Measurements from ENCODE around the gene VWA5B2. TPM values are rescaled to one million over a fixed set of nuclear protein-coding genes. Genes with fewer than 3 reads are reported as not detected.

Gene VWA5B2
- total RNA-seq, 1 donor from 2014 or later: not detected

- no peak for DNase-seq (ENCODE audit: low spot score)
Observed at GRCh38 chr3:184223946-184224345, 5.4 kb upstream of the VWA5B2 start.

- DNase-seq (ENCODE audit: low spot score): no peak
Observed at GRCh38 chr3:184227481-184227935, 1.9 kb upstream of the VWA5B2 start.

DNA sequence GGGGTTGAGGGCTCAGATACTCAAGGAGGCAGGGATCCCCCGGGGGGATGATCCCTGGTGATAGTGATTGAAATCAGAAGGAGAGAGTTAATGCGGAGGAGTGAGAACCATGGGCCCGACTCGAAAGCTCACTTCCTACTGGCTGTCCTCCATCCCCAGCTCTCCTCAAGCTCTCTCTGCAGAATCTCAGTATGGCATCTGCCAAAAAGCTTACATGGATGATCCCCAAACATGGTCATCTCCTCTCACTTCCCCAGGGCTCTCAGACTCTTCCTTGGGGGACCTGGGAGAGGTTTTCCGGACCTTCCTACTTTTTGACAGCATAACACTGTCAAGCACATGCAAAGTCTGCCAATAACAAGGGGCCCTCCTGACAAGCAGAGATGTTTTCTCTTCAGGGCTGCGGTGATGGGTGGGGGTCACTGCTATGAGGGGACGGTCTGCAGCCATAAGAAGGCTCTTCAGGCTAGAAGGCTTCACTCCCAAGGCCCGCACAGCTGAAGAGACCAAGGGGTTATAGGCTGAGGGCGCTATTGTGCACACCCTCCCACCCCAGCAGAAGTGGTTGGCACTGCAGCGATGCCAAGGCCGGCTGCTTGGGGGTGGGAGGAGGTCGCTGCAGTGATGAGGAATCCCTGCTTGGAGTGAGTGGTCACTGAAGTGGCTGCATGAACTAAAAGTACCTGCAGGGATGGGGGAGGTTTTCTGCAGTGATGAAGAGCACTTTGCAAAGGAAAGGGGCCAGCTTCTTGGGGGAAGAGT, 828 bp upstream of the VWA5B2 start:
- DNase-seq (ENCODE audit: low spot score): no peak

DNA sequence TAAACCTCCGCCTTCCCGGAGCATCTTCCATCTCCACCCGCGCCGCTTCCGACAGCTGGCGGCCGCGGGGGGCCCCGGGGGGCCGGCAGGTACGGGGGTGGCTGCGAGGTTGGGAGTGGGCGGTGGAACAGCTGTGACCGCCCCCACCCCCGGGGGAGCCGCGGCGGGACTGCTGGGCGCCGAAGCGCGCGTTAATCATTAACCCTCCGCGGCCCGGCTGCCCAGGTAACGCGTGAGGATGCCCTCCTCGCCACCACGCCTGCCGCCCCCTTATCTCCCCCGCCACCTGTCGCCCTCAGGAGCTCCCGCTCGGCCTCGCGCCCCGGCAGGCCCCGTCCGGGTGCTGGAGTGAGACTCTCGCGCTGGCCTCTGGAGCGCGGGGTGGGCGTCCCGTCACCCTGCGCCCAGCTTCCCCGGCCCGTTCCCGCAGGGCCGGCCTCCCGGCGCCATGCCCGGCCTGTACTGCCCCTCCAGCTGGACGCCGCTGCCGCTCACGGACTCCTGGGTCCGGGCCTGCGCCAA, 757 bp downstream of the VWA5B2 start:
- DNase-seq (ENCODE audit: low spot score): no peak

DNA sequence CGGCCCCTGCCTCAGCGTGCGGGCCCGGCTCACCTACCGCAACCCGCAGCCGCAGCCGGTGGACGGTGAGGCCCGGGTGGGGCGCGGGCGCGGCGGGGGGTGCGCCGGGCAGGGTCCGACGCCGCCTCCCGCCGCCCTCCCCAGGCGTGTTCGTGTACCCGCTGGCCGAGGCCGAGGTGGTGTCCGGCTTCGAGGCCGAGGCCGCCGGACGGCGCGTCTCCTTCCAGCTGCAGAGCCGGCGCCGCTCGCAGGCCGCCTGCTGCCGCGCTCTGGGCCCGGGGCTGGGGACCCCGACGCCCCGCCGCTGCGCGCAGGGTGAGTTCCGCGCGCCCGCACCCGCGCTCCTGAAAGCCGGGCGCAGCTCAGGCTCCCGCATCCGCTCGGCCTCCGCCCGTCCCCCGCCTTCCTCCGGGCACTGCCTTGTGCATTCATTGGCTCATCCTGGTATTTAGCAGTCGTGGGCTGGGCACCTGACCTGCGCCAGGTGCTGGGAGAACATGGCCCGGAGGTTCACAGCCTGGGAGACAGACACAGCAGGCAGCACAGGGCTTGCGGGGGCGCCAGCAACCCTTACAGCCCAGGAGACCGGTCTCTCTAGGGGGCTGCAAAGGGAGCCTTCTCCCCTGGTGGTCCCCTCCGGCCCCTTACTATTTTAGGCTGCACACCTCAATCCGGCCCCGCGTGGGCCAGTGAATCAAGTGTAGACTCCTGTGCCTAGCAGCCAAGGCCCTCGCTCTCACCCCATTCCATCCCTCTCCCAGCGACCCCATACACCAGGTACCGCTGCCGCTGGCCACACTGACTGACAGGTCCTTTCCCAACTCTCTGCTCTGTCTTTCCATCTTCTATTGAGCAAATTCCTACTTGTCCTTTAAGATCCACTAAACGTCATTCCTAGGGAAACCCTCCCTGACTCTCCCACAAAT, 1.5 kb downstream of the VWA5B2 start:
- no peak for DNase-seq (ENCODE audit: low spot score)

DNA sequence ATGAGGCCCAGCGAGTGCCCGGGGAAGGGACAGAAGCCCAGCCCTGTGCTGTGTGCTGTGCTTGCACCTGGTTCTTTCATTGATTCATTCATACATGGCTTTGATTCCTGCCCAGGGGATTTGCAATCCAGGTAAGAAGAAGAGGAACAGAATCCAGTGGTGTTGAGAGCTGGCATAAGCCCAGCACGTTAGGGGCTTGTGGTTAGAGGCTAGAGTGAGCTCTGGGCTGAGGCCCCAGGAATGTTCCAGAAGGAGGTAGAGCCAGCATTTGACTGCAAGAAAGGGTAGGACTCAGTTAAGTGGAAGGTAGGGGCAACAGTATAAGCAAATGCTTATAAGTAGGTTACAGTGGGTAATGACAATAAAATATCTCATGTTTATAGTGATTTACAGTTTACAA, 2.3 kb downstream of the VWA5B2 start:
- no peak for DNase-seq (ENCODE audit: low spot score)

DNA sequence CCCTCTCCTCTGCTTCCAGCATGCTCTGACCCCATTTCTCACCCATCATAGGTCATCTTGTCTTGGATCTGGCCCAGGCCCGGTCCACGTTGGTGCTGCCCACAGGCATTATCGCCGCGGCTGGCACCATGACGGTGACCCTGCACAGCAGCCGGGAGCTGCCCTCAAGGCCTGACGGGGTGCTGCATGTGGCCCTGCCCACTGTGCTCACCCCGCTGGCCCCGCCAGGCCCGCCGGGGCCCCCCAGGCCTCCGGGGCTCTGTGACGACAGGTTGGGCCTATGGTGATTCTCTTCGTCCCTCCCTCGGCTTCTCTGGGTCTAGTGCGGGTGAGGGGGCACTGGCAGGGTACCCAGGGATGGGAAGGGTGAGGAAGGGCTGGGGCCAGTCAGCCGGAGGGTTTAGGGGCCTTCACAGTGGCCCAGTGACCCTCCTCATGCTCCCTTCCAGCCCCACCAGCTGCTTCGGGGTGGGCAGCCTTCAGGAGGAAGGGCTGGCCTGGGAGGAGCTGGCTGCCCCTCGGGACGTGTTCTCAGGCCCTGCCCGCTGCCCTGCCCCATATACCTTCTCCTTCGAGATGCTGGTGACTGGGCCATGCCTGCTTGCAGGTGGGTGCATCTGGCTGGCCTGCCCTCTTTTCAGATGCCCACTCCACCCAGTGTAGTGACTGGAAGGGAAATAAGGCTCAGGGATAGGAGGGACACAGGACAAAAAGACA, 3.9 kb downstream of the VWA5B2 start:
- no peak for DNase-seq (ENCODE audit: low spot score)

DNA sequence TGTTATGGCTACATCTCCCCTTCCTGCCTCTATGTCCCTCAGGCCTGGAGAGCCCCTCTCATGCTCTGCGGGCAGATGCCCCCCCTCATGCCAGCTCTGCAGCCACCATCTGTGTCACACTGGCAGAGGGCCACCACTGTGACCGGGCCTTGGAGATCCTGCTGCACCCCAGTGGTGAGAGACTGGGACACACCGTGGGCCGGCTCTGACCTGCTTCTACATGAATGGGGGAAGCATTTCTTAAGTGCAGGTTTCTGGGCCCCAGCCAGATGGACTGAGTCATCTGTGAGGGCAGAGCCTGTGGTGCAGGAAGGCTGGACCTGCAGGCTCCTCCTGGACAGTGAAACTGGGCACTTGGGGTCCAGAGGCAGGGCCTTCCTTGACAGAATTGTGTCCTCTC, 4.8 kb downstream of the VWA5B2 start:
- DNase-seq (ENCODE audit: low spot score): peak; percentile 76

DNA sequence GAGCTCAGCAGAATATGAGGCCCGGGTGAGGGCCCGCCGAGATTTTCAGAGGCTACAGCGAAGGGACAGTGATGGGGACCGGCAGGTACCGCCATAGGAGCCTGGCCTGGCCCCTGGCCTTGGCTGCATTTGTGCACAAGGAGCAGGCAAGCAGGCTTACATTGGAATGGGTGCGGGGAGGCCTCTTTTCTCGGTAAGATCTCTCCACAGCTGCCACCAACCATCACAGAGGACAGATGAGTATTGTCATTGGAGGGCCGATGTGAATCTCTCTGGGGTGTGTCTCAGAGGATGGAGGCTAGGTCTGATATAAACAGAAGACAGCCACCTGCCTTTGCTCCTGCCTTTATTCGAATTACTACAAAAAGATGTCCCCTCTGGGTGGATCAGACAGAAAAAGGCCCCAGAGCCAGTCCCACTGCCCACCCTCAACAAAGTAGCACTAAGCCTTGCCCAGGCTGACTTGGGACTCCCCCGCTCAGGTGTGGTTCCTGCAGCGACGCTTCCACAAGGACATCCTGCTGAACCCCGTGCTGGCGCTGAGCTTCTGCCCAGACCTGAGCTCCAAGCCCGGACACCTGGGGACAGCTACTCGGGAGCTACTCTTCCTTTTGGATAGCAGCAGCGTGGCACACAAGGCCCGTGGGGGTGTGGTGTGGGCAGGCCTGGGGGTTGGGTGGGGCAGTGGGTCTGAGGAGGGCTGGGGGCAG, 5.4 kb downstream of the VWA5B2 start:
- no peak for DNase-seq (ENCODE audit: low spot score)

- DNase-seq (ENCODE audit: low spot score): no peak
Observed at GRCh38 chr3:184235381-184236032, 6.1 kb downstream of the VWA5B2 start.

GRCh38 chr3:184236033-184236410, 6.6 kb downstream of the VWA5B2 start:
- DNase-seq (ENCODE audit: low spot score): no peak

DNA sequence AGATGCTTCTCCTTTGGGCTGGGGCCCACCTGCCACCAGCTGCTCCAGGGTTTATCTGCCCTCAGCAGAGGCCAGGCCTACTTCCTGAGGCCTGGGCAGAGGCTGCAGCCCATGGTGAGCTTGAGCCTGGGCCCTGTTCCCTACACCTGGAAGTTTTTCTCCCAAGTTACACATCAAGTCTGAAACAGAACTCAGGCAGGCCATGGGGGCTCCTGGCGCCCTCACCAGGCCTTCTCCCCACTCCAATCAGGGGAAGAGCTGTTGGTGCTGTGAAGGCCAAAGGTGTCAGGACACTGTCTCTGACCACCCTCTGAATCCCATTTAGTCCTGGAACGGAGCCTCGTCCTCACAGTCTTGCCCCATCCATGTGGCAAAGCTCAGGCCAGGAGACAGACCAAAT, 7.3 kb downstream of the VWA5B2 start:
- DNase-seq (ENCODE audit: low spot score): no peak

DNA sequence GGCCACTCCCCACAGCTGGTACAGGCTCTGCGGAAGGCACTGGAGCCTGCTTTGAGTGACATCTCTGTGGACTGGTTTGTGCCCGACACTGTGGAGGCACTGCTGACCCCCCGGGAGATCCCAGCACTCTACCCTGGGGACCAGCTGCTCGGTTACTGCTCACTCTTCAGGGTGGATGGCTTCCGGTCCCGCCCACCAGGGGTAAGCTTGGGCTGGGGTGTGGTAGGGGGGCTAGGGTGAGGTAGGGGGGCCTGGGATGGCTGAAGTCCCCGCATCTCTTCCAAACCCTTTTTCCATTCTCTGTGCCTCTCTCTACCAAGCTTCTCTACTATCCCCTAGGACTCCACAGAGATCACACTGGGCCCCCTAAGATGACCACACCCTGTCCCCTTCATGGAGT, 7.8 kb downstream of the VWA5B2 start:
- DNase-seq (ENCODE audit: low spot score): no peak

GRCh38 chr3:184237807-184238206, 8.4 kb downstream of the VWA5B2 start:
- no peak for DNase-seq (ENCODE audit: low spot score)

DNA sequence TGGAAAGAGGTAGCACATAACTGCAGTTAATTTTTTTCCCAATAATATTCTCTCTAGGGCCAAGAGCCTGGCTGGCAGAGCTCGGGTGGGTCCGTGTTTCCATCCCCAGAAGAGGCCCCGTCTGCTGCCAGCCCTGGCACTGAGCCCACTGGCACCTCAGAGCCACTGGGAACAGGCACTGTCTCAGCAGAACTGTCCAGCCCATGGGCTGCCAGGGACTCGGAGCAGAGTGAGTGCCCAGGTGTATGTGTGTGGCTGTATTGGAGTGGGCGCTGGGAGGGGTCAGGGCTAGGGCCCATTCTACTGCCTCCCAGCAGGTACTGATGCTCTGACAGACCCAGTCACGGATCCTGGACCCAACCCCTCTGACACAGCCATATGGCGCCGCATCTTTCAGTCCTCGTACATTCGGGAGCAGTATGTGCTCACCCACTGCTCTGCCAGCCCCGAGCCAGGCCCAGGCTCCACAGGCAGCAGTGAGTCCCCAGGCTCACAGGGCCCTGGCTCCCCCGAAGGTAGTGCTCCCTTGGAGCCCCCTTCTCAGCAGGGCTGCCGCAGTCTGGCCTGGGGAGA, 8.9 kb downstream of the VWA5B2 start:
- no peak for DNase-seq (ENCODE audit: low spot score)

- no peak for DNase-seq (ENCODE audit: low spot score)
Observed at GRCh38 chr3:184239221-184239620, 9.8 kb downstream of the VWA5B2 start.

DNA sequence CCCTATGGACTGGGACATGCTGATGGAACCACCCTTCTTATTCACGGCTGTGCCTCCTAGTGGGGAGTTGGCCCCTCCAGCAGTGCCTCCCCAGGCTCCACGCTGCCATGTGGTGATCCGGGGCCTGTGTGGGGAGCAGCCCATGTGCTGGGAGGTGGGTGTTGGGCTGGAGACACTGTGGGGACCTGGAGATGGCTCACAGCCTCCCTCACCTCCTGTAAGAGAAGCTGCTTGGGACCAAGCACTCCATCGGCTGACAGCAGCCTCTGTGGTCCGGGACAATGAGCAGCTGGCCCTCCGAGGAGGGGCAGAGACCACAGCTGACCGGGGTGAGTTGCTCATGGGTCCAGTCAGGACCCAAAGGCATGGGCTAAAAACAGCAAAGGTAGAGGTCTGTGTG, 10.3 kb downstream of the VWA5B2 start:
- no peak for DNase-seq (ENCODE audit: low spot score)

- DNase-seq (ENCODE audit: low spot score): no peak
Observed at GRCh38 chr3:184240384-184241140, 11.2 kb downstream of the VWA5B2 start.

DNA sequence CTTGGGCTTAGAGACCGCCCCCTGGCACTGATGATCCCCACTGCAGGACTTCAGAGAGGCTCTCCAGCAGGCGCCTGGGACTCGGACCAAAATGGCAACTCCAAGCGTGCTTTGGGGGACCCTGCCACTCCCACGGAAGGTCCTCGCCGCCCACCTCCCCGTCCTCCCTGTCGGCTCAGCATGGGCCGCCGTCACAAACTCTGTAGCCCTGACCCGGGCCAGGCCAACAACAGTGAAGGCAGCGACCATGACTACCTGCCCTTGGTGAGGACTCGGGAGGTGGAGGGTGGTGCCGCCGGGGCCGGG, 11.7 kb downstream of the VWA5B2 start:
- DNase-seq (ENCODE audit: low spot score): no peak
